Stimulated activated memory B cell treated with anti-CD40 and anti-IgM and Interleukin-4, amounts not matched to agents 10 μg/mL and 1 μg/mL and 100 μg/mL, for 72 hours (primary cell): ENCODE data around the gene HYAL4.

Experiments used
- ATAC-seq: fragments of 150-1000 bp; cut with Tn5 transposase; 2 replicates; pipeline ENCODE4 v1.10.0; 2021
- H3K27ac Mint-ChIP-seq: one replicate; pipeline ENCODE4 v1.8.0; 2022; ENCODE audit warnings: mild to moderate bottlenecking, mixed read lengths
- H3K27me3 Mint-ChIP-seq: one replicate; pipeline ENCODE4 v1.8.0; 2022; ENCODE audit warnings: mixed read lengths
- H3K36me3 Mint-ChIP-seq: one replicate; pipeline ENCODE4 v1.8.0; 2022; ENCODE audit warnings: mixed read lengths
- H3K4me1 Mint-ChIP-seq: one replicate; pipeline ENCODE4 v1.8.0; 2022; ENCODE audit warnings: mixed read lengths
- H3K4me3 Mint-ChIP-seq: one replicate; pipeline ENCODE4 v1.8.0; 2022; ENCODE audit warnings: mild to moderate bottlenecking, moderate library complexity, mixed read lengths
- H3K9me3 Mint-ChIP-seq: one replicate; pipeline ENCODE4 v1.8.0; 2022; ENCODE audit warnings: mixed read lengths

HYAL4 gene

DNA sequence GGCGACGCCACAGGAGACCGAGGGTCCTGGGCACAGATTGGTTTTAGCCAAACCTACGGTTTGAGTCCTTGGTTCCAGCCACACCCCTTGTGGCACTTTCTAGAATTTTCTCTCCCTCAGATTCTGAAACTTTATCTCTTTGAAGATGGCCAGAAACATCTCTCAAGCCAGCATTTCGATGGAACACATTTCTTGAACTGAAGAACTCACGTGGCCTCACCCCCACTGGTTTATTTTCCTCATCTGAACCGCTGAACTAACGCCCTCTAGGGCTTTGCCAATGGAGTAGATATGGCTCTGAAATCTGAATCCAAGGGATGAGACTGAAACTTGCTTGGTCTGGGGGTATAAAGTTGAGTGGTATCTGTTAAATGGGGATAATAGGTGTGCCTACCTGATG, 73.3 kb downstream of the HYAL4 start:
- no peaks in the 10 kb centered on the region for H3K9me3 Mint-ChIP-seq
- no peak overlapping the region for H3K27ac Mint-ChIP-seq
- H3K4me3 Mint-ChIP-seq, result no peak overlapping the region
- no peaks in the 10 kb centered on the region for H3K36me3 Mint-ChIP-seq
- H3K27me3 Mint-ChIP-seq, result peaks cover 9% of the 10 kb centered on the region
- no peaks in the 10 kb centered on the region for H3K4me1 Mint-ChIP-seq
- no peak for ATAC-seq

DNA sequence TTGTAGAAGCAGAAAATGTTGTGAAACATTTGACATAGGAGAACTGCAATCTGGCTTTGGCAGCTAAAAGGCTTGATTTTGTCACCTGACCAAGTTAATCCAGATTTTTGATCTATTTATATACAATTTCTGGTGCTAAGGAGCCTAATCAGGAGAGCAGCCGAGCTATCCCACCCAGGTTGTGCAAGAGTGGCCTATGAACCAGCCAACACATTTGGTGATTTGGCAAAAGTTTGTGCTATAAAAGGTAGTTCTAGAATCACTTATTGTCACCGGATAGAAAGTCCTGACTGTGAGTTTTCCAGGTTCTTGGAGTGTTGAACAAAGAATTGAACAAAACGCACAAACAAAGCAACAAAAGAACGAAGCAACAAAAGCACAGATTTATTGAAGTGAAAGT, 78.6 kb downstream of the HYAL4 start:
- H3K4me1 Mint-ChIP-seq, result no peaks in the 10 kb centered on the region
- no peak for ATAC-seq
- no peaks in the 10 kb centered on the region for H3K9me3 Mint-ChIP-seq
- no peak overlapping the region for H3K4me3 Mint-ChIP-seq
- no peaks in the 10 kb centered on the region for H3K36me3 Mint-ChIP-seq
- no peak overlapping the region for H3K27ac Mint-ChIP-seq
- H3K27me3 Mint-ChIP-seq, result no peaks in the 10 kb centered on the region

DNA sequence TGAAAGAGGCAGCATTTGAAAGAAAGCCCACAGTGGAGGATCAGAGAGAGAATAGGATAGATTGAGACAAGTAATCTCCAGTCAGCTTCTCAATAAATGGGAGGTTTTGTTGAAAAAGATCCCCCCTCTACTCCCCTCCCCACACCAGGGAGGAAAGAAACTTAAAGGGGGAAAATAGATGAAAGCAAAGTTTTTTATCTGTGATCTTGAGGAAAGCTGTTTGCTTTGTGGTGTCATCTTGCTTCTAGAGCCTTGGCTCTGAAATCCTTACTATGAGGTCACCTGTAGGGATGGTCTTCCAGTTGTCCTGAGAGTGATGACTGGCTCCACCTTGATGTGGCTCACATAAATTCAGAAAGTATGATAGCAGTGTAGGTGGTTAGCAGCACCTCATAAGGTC, 80.0 kb downstream of the HYAL4 start, which contains the start of gene SPAM1:
SPAM1 (plus strand) TSS at position 301 of the 400 bp plus-strand sequence. CDS start 28,330 bp downstream, outside the sequence.
- Mint-ChIP-seq H3K27ac (no peak within 1 kb of the TSS), H3K27me3 (no peaks in the 10 kb centered on the region), H3K9me3 (no peaks in the 10 kb centered on the region), H3K4me1 (no peaks in the 10 kb centered on the region), H3K4me3 (no peak within 1 kb of the TSS), H3K36me3 (no peaks in the 10 kb centered on the region)
- ATAC-seq, result no peak
